ENCODE results near the gene RNF151. TPM values are rescaled to one million over a fixed set of nuclear protein-coding genes. Genes with fewer than 3 reads are reported as not detected.

The RNF151 gene
- total RNA-seq, 1 donor from 2014 or later, result not detected

DNA sequence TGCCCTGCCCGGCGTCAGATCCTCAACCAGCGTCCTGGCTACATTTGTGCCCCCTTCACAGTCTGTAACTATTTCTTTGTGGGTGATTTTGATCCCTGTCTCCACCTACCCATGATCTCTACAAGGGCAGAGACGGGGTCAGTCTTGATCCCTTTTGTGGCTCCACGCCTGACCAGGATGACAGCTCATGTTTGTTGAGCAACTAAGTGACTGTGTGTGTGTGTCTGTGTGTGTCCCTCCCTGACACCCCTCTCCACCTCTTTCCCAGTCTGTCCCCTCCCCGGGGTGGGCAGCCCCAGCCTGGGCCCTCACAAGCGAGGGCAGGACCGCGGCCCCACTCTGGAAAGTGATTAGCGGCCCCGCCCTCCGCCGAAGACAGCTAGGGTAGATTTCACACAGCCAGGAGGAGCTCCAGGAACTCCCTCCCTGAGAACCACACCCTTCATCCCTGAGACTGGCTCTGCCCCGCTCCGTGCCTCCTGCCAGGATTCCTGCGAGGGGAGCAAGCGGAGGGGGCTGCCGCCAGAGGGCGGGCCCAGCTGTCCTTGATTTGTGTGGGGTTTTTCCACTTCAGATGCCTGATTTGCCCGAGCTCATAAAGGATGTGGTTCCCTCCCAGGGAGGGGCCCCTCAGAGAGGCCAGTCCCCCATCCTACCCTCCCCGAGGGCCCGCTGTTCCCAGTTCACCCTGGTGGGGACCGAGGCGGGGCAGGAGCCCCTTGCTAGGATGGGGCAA lies 43.2 kb upstream of the RNF151 start:
- Histone ChIP-seq H3K4me3 (ENCODE audit: low read length in 3 of 3) (no peak overlapping the region), H3K4me1 (ENCODE audit: control insufficient read depth in 3 of 3, insufficient read depth in 3 of 3, low read length in 3 of 3) (peaks cover 0 to 3% (median 2%) of the 10 kb centered on the region in 3 donors), H3K36me3 (ENCODE audit: control insufficient read depth in 3 of 3, insufficient read depth in 3 of 3, low read length in 3 of 3) (no peaks in the 10 kb centered on the region), H3K9ac (ENCODE audit: low read depth in 1 of 3, low read length in 3 of 3) (no peak overlapping the region), H3K27me3 (ENCODE audit: control insufficient read depth in 3 of 3, insufficient read depth in 3 of 3, low read length in 3 of 3) (peaks cover 53 to 66% (median 61%) of the 10 kb centered on the region in 3 donors), H3K9me3 (ENCODE audit: control insufficient read depth in 3 of 3, low read length in 3 of 3) (no peaks in the 10 kb centered on the region), H3K27ac (ENCODE audit: low read depth, low read length) (no peak overlapping the region)

DNA sequence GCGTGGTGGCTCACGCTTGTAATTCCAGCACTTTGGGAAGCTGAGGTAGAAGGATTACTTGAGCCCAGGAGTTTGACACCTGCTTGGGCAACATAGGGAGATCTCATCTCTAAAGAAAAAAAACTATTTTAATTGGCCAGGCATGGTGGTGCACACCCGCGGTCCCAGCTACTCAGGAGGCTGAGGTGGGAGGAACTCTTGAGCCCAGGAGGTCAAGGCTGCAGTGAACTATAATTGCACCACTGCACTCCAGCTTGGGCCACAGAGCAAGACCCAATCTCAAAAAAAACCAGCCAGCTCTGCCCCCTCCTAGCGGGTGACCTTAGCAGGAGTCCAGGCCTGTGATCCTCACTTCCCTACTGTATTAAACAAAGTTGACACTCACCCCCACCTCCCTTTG lies 42.6 kb upstream of the RNF151 start:
- Histone ChIP-seq H3K27ac (ENCODE audit: low read depth, low read length) (no peak overlapping the region), H3K4me3 (ENCODE audit: low read length in 3 of 3) (no peak overlapping the region), H3K27me3 (ENCODE audit: control insufficient read depth in 3 of 3, insufficient read depth in 3 of 3, low read length in 3 of 3) (peaks cover 47 to 60% (median 56%) of the 10 kb centered on the region in 3 donors), H3K9me3 (ENCODE audit: control insufficient read depth in 3 of 3, low read length in 3 of 3) (no peaks in the 10 kb centered on the region), H3K36me3 (ENCODE audit: control insufficient read depth in 3 of 3, insufficient read depth in 3 of 3, low read length in 3 of 3) (no peaks in the 10 kb centered on the region), H3K9ac (ENCODE audit: low read depth in 1 of 3, low read length in 3 of 3) (no peak overlapping the region), H3K4me1 (ENCODE audit: control insufficient read depth in 3 of 3, insufficient read depth in 3 of 3, low read length in 3 of 3) (peaks cover 1 to 3% (median 1%) of the 10 kb centered on the region in 3 donors)

DNA sequence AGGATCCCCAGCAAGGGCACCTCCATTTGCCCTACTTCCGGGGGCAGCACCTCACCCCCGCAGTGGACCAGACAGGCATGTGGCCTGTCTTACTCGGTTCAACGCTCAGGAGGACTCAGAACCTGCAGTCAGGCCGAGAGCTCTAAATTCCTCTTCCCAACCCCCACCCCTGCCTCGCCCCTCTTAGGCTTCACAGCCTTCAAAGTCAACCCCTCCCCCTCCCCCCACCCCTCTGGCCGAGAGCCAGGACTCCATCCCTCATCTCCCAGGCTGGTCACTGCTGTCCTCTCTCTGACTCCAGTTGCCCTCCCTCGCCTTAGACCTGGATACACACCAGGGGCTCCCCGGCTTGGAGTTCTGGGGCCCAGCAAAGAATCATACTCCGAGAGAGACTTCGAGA lies 40.4 kb upstream of the RNF151 start:
- no peak overlapping the region for H3K9ac ChIP-seq (ENCODE audit: low read depth in 1 of 3, low read length in 3 of 3)
- no peaks in the 10 kb centered on the region for H3K9me3 ChIP-seq (ENCODE audit: control insufficient read depth in 3 of 3, low read length in 3 of 3)
- peaks cover 2 to 7% (median 5%) of the 10 kb centered on the region in 3 donors for H3K4me1 ChIP-seq (ENCODE audit: control insufficient read depth in 3 of 3, insufficient read depth in 3 of 3, low read length in 3 of 3)
- no peak overlapping the region for H3K4me3 ChIP-seq (ENCODE audit: low read length in 3 of 3)
- H3K27me3 ChIP-seq (ENCODE audit: control insufficient read depth in 3 of 3, insufficient read depth in 3 of 3, low read length in 3 of 3), result peaks cover 25 to 38% (median 34%) of the 10 kb centered on the region in 3 donors
- H3K27ac ChIP-seq (ENCODE audit: low read depth, low read length), result no peak overlapping the region
- no peaks in the 10 kb centered on the region for H3K36me3 ChIP-seq (ENCODE audit: control insufficient read depth in 3 of 3, insufficient read depth in 3 of 3, low read length in 3 of 3)

DNA sequence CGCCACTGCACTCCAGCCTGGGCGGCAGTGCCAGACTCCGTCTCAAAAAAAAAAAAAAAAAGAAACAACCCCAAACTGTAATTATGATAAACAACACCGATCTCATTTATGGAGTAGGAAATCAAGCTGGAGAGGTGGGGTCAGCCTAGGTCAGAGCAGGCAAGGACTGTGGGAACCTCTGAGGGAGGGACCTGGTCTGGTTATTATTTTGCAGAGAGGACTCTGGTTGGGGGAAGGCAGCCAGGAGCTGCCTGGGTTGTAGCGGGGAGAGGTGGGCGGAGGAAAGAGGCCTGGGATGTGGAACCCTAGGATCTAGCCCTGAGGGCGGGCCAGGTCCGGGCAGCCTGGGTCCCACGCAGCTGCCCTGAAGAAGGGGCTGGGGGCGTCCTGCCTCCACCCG lies 37.6 kb upstream of the RNF151 start:
- Histone ChIP-seq H3K9me3 (ENCODE audit: control insufficient read depth in 3 of 3, low read length in 3 of 3) (no peaks in the 10 kb centered on the region), H3K27ac (ENCODE audit: low read depth, low read length) (no peak overlapping the region), H3K4me3 (ENCODE audit: low read length in 3 of 3) (peak overlapping the region; percentile 56 to 72 (median 57)), H3K4me1 (ENCODE audit: control insufficient read depth in 3 of 3, insufficient read depth in 3 of 3, low read length in 3 of 3) (peaks cover 2 to 19% (median 9%) of the 10 kb centered on the region in 3 donors), H3K36me3 (ENCODE audit: control insufficient read depth in 3 of 3, insufficient read depth in 3 of 3, low read length in 3 of 3) (no peaks in the 10 kb centered on the region), H3K27me3 (ENCODE audit: control insufficient read depth in 3 of 3, insufficient read depth in 3 of 3, low read length in 3 of 3) (peaks cover 8 to 25% (median 15%) of the 10 kb centered on the region in 3 donors), H3K9ac (ENCODE audit: low read depth in 1 of 3, low read length in 3 of 3) (peak overlapping the region in 1 of 3 donors; percentile 79)

DNA sequence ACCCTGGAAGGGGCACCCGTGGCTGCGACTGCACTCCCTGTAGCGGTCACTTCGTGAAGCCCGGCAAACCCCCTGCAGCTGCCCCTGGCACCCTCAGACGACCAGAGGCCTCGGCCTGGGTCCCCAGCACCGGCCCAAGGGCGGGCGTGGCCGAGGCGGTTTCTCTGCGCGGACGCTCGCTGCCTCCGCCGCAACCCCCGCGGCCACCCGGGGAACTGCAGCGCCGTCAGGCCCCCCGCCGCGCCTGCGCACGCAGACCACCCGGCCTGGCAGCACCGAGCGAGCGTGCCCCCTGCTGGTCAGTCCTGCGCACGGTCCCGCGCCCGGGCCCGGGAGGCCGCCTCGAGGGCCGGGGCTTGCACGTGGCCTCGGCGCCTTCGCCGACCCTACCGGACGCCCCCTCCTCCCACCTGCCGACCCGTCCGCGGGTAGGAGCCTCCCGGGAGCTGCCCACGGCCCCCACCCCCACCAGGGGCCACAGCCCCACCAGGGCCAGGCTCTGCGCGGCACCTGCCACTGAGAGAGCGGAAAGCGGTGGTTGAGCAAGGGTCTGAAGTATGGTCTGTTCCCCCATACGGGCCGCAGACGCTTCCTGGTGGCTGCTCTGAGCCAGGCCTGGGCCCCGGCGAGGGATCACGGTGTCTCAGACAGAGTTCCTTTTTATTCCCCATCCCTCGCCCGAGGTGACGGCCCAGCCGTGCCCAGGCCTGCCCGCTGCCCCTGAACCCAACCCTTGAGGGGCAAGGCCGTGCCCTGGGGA lies 36.9 kb upstream of the RNF151 start:
- Histone ChIP-seq H3K9ac (ENCODE audit: low read depth in 1 of 3, low read length in 3 of 3) (peak overlapping the region in 2 of 3 donors; percentile 65 to 79), H3K27me3 (ENCODE audit: control insufficient read depth in 3 of 3, insufficient read depth in 3 of 3, low read length in 3 of 3) (peaks cover 1 to 19% (median 13%) of the 10 kb centered on the region in 3 donors), H3K4me3 (ENCODE audit: low read length in 3 of 3) (peak overlapping the region; percentile 56 to 72 (median 57)), H3K4me1 (ENCODE audit: control insufficient read depth in 3 of 3, insufficient read depth in 3 of 3, low read length in 3 of 3) (peaks cover 2 to 19% (median 9%) of the 10 kb centered on the region in 3 donors), H3K9me3 (ENCODE audit: control insufficient read depth in 3 of 3, low read length in 3 of 3) (no peaks in the 10 kb centered on the region), H3K27ac (ENCODE audit: low read depth, low read length) (no peak overlapping the region), H3K36me3 (ENCODE audit: control insufficient read depth in 3 of 3, insufficient read depth in 3 of 3, low read length in 3 of 3) (no peaks in the 10 kb centered on the region)

- Histone ChIP-seq H3K9ac (ENCODE audit: low read depth in 1 of 3, low read length in 3 of 3) (no peak overlapping the region), H3K4me1 (ENCODE audit: control insufficient read depth in 3 of 3, insufficient read depth in 3 of 3, low read length in 3 of 3) (peaks cover 2 to 19% (median 10%) of the 10 kb centered on the region in 3 donors), H3K27me3 (ENCODE audit: control insufficient read depth in 3 of 3, insufficient read depth in 3 of 3, low read length in 3 of 3) (peaks cover 0 to 17% (median 13%) of the 10 kb centered on the region in 3 donors), H3K9me3 (ENCODE audit: control insufficient read depth in 3 of 3, low read length in 3 of 3) (no peaks in the 10 kb centered on the region), H3K4me3 (ENCODE audit: low read length in 3 of 3) (no peak overlapping the region), H3K36me3 (ENCODE audit: control insufficient read depth in 3 of 3, insufficient read depth in 3 of 3, low read length in 3 of 3) (no peaks in the 10 kb centered on the region), H3K27ac (ENCODE audit: low read depth, low read length) (no peak overlapping the region)
Observed at GRCh38 chr16:1930338-1930720, 36.3 kb upstream of the RNF151 start.

DNA sequence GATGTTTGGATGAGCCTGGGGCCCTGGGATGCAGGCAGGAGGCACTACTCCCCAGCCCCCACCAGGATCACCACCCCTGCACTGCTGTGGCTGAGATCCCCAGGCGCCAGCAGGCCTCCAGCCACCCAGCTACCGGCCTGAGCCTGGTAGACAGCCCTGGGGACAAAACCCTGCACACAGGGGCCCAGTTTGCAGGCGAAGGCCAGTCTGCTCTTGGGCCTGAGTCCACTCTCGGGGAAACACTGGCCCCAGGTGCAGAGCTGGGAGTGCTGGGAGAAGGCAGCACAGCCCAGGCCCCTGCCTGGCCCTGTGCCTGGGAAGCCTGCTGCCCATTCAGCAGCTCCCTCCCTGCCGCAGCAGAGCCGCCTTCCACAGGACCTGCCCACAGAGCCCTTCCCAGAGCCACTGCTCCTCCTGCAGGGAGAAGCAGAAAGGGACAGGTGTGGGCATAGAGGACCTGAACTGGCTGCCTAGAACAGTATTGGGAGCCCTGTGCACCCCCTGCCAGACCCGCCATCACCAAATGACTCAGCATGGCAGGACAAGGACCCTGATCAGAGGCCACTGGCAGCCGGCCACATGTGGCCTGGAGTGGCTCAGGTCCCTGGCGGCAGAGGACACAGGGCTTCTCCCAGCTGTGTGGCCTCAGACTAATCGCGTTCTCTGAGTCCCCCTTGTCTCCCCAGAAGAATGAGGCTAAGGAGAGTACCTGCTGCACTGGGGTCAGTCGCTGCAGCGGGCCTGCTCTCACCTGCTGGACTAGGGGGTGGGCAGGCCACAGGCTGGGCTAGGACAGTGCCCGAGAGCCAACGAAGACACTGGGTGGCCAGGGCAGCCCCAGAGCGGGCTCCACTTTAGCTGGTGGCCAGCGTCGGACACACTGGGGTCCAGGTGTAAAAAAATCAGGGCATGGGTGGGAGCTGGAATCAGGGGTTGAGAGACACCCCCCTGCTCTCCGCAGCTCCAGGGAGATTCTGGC lies 34.3 kb upstream of the RNF151 start:
- Histone ChIP-seq H3K27ac (ENCODE audit: low read depth, low read length) (no peak overlapping the region), H3K9me3 (ENCODE audit: control insufficient read depth in 3 of 3, low read length in 3 of 3) (no peaks in the 10 kb centered on the region), H3K36me3 (ENCODE audit: control insufficient read depth in 3 of 3, insufficient read depth in 3 of 3, low read length in 3 of 3) (peaks cover 3 to 7% (median 4%) of the 10 kb centered on the region in 3 donors), H3K27me3 (ENCODE audit: control insufficient read depth in 3 of 3, insufficient read depth in 3 of 3, low read length in 3 of 3) (peaks cover 0 to 13% (median 10%) of the 10 kb centered on the region in 3 donors), H3K4me3 (ENCODE audit: low read length in 3 of 3) (no peak overlapping the region), H3K9ac (ENCODE audit: low read depth in 1 of 3, low read length in 3 of 3) (peak overlapping the region in 1 of 3 donors; percentile 33), H3K4me1 (ENCODE audit: control insufficient read depth in 3 of 3, insufficient read depth in 3 of 3, low read length in 3 of 3) (peaks cover 2 to 19% (median 14%) of the 10 kb centered on the region in 3 donors)

- Histone ChIP-seq H3K27me3 (ENCODE audit: control insufficient read depth in 3 of 3, insufficient read depth in 3 of 3, low read length in 3 of 3) (peaks cover 0 to 13% (median 10%) of the 10 kb centered on the region in 3 donors), H3K4me3 (ENCODE audit: low read length in 3 of 3) (no peak overlapping the region), H3K4me1 (ENCODE audit: control insufficient read depth in 3 of 3, insufficient read depth in 3 of 3, low read length in 3 of 3) (peaks cover 2 to 20% (median 14%) of the 10 kb centered on the region in 3 donors), H3K36me3 (ENCODE audit: control insufficient read depth in 3 of 3, insufficient read depth in 3 of 3, low read length in 3 of 3) (peaks cover 8 to 13% (median 12%) of the 10 kb centered on the region in 3 donors), H3K9me3 (ENCODE audit: control insufficient read depth in 3 of 3, low read length in 3 of 3) (no peaks in the 10 kb centered on the region), H3K27ac (ENCODE audit: low read depth, low read length) (no peak overlapping the region), H3K9ac (ENCODE audit: low read depth in 1 of 3, low read length in 3 of 3) (peak overlapping the region in 2 of 3 donors; percentile 23 to 45)
Observed at GRCh38 chr16:1933097-1933661, 33.5 kb upstream of the RNF151 start.

- Histone ChIP-seq H3K27me3 (ENCODE audit: control insufficient read depth in 3 of 3, insufficient read depth in 3 of 3, low read length in 3 of 3) (peaks cover 0 to 13% (median 9%) of the 10 kb centered on the region in 3 donors), H3K4me3 (ENCODE audit: low read length in 3 of 3) (no peak overlapping the region), H3K9ac (ENCODE audit: low read depth in 1 of 3, low read length in 3 of 3) (no peak overlapping the region), H3K9me3 (ENCODE audit: control insufficient read depth in 3 of 3, low read length in 3 of 3) (no peaks in the 10 kb centered on the region), H3K36me3 (ENCODE audit: control insufficient read depth in 3 of 3, insufficient read depth in 3 of 3, low read length in 3 of 3) (peaks cover 29 to 34% (median 33%) of the 10 kb centered on the region in 3 donors), H3K27ac (ENCODE audit: low read depth, low read length) (no peak overlapping the region), H3K4me1 (ENCODE audit: control insufficient read depth in 3 of 3, insufficient read depth in 3 of 3, low read length in 3 of 3) (peaks cover 18 to 47% (median 36%) of the 10 kb centered on the region in 3 donors)
Observed at GRCh38 chr16:1936945-1937479, 29.6 kb upstream of the RNF151 start.

Data from skeletal muscle tissue (tissue), 4 donors.